ENCODE data around the gene SMYD2. TPM values are rescaled to one million over a fixed set of nuclear protein-coding genes. Genes with fewer than 3 reads are reported as not detected.
"Not testable (repeated sequence)": the region's sequence is repeated elsewhere in the genome, so short reads cannot be mapped to it uniquely, and the experiment has no call there.

The SMYD2 gene
- total RNA-seq, 1 donor from 2014 or later, result 192 TPM

DNA sequence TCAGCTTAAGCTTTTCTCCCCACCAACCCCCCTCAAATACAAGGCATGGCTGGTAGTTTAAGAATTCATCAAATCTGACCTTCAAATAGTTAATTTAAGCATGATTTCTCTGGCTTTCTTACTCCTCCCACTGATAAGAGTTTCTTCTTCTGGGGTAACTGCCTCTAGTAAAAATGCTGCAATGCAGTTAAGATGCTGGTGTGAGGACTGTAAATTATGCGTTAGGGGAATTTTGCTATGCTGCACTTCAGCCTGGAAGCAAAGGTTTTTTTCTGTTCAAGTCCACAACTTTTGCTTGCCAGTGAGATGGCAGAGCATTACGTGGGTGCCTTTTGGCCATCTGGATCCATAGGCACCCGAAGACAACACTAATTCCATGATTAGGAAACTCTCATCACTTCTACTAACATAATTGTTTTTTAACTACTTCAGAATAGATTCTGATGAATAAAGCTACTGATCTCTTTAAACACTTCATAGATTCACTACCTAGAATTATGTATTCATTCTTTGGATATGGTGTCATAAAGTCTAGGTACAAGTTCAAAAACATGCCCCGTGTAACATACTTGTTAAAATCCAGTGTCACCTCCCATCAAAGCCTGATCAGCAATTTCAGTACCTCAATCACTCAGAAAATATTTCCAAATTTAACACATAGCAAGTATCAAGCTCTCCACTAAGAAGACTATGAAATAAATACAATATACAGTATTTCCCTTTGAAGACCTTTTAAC, 8.8 kb upstream of the SMYD2 start:
- DNase-seq (ENCODE audit: low read depth in 2 of 2), result no peak

DNA sequence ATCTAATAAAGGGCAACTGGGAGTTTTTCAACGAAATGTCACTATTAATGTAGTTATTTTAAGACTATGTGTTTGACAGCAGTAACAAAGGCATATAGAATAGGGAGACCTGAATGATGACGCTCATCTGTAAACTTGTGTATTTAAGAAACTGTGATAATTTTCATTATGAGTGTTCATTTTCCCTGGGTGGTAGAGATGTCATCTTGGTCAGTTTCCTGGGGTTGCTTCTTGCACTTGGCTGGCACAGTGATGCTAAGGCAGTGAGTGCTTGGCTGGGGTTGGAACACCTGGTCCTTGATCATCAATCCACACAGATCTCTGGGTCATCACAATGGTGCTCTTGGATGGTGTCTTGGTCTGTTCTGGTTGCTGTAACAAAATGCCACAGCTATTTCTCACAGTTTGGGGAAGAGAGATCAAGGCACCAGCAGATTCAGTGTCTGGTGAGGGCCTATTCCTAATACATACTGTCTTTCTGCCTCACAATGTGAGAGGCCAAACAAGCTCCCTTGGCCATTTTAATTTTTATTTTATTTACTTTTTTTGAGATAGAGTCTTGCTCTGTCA, 7.9 kb upstream of the SMYD2 start:
- DNase-seq (ENCODE audit: low read depth in 2 of 2), result no peak

- DNase-seq (ENCODE audit: low read depth in 2 of 2), result not testable (repeated sequence)
These were observed 5.3 kb upstream of the SMYD2 start for GRCh38 chr1:214275700-214276099.

DNA sequence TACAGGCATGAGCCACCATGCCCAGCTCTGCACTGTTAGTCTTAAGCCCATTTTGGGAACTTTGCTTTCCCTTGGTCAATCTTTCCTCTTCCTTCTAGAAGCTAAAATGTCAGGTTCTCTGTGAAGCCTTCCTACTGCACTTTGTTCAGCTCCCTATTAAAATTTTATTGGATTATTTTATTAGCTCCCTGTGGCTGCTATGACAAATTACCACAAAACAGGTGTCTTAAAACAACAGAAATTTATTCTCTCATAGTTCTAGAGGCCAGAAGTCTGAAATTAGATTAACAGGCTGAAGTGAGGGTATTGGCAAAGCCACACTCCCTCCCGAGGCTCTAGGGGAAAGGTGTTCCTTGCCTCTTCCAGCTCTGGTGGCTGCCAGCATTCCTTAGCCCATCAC, 4.2 kb upstream of the SMYD2 start:
- DNase-seq (ENCODE audit: low read depth in 2 of 2), result no peak

DNA sequence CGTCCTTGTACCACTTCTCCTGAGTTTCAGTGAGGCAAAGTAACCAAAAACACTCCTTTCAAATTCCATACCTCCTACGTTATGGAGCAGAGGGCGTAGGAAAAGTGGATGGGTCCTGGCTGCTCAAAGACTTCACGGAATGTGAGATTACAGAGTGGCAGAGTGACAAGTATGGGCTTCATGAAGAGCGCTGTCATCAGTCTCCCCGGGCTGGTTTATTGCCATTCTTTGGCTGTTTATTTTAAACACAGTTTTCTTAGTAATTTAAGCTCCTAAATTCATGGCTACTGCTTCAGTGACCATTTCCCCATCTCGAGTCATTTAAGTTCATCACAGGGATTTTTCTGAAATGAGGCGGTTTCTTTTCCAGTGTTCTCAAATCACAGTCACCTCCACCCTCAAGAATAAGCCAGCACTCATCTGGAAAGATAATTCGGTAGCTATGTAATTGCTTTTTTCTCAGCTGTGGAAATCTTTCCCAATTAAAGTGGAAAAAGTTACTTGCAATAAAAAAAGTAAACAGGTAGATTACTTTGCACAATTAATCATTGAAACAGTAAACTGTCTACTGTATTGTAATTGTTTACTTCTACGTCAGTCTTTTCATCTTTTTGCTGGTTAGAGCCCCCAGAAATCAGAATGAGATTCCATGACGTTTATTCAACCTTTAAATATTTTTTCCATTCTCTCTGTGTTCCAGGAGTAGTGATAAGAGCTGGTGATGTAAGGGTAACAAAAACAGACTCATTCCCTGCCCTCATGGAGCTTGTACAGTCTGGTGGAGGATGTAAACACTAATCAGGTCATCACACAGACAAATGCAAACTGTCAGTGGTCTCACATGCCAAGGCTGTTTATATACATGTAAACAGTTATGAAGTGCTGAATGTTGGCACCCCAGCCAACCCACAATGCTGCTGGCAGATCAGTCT, 3.0 kb upstream of the SMYD2 start:
- no peak for DNase-seq (ENCODE audit: low read depth in 2 of 2)

GRCh38 chr1:214280386-214281020, 456 bp upstream of the SMYD2 start:
- DNase-seq (ENCODE audit: low read depth in 2 of 2), result peak; percentile 55 to 73

DNA sequence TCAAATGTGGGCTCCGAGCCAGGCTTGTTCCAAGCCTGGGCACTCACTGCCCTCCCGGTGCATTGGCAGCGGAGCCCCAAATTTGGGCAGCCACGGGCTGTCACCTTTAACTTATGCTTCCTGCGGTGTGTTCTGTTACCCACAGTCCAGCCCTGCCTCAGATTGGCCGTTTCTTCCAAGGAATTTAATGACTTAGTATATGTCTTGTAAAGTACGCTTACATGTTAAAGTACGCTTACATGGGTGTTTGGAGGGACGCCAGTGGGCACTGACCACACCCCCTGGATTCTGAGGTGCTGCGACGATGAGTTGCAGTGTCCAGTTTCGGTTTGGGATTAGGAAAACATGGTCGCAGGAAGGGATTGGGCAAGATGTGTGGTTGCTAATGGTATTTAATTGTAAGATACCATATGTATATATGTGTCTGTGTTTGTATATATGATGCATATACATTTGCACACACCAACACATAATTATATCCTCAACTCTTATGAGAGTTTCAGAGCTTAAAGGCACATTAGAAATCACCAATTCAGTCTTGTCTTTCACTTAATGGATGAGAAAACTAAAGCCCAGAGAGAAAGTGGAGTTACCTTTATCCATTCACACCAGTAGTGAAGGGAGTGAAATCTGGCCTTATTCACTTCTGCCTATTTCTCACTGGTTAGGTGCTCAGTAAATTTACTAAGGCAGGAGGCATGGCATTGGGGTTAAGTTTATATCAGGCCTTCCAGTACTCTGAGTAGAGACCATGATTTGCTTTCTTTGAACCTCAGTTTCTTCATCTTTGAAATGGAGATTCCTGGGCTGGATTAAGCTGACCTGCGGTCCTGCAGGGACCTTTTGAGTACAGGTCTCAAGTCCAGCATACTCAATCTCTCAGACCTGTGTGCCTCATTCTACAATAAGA, 1.0 kb downstream of the SMYD2 start:
- peak; percentile 36 to 74 for DNase-seq (ENCODE audit: low read depth in 2 of 2)

GRCh38 chr1:214282630-214283242, 1.8 kb downstream of the SMYD2 start:
- no peak for DNase-seq (ENCODE audit: low read depth in 2 of 2)

GRCh38 chr1:214285610-214286440, 4.9 kb downstream of the SMYD2 start:
- DNase-seq (ENCODE audit: low read depth in 2 of 2), result no peak

DNA sequence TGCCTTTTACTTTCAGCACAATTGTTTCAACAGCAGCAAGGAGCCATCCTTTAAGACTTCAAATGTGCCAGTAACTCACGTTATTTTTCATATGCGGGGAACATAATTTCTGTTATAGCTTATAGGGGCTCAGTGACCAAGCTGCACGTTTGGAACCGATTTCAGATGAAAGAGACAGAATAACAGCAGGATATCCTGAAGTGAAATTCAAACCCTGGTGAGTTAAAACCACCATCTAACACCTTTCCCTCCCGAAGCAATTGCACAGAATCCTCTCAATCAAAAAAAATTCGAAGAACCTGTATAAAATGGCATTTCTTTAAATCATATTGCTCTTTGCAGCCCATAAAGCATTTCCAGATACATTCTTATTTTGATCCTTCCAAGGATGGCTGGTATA, 6.9 kb downstream of the SMYD2 start:
- DNase-seq (ENCODE audit: low read depth in 2 of 2), result no peak

DNA sequence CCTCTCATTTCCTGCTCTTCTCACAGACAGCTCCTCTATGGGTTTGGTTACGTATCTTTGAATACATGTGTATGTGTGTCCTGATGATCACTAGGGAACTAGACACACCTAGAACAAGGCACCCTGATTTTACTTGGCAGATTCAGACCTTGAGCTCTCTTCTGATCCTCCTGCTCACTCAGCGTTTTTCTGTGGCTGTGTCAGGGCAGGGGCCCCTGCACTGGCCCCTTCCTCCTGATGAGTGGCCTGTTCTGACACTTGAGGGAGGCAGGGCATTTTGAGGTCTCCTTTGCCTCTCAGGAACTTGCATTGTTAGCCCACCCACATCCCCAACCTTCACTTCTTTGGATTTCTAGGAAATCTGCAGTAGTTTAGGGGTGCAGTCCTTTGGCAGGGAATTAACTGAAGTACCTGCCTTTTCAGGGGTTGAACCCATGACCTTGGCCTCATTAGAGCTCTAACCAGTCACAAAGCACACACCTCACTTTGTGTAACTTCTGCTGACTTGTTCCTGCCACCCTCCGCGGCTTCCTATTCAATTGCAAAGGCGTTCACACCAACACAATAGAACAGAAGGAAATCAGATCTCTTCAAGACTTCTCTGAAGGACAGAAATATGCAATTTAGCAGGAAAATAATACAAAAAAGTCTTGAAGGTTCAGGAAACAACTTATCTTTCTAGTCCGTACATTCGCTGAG, 8.8 kb downstream of the SMYD2 start:
- DNase-seq (ENCODE audit: low read depth in 2 of 2), result no peak

GRCh38 chr1:214290424-214291037, 9.6 kb downstream of the SMYD2 start:
- DNase-seq (ENCODE audit: low read depth in 2 of 2), result no peak

GRCh38 chr1:214292322-214292721, 11.4 kb downstream of the SMYD2 start:
- no peak for DNase-seq (ENCODE audit: low read depth in 2 of 2)

GRCh38 chr1:214295934-214296333, 15.0 kb downstream of the SMYD2 start:
- peak in 1 of 2 donors; percentile 17 for DNase-seq (ENCODE audit: low read depth in 2 of 2)

DNA sequence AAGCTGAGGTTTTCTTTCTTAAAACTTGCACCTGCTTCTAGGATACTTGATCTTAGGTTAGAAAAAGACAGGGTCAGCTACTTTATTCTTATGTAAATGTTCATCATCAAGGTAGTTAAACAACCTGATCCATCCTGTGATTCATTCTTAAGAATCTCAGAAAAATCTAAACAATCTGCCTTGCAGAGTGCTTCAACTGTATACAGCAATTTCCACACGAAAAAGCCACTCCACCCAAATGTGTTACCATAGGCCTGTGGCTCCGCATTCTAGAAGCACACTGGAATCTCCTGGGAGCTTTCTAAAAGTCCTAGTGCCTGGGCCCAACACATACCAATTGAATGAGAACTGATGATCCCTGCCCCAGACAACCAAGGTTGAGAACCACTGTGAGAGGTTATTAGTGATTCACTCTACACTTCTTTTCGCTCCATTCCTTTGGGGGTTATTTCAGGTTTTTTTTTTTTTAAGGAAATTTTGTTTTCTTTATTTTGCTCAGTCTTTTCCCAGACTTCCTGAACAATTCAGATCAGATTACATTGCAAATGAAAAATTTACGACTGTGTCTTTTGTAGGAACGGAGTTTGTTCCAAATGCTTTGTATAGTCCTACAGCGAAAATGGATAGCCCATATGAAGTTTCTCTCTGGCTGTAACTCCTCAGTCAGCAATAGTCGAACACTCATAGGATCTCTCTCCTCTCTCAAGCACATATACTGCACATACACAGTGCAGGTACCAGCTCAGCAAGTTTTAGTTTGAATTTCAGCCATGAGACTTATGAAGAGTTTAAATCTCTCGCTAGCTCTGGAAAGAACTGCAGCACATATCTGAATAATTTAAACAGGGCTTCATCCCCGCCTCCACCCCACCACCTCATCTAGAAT, 16.1 kb downstream of the SMYD2 start:
- DNase-seq (ENCODE audit: low read depth in 2 of 2), result no peak

- DNase-seq (ENCODE audit: low read depth in 2 of 2), result no peak
These were observed 19.3 kb downstream of the SMYD2 start for GRCh38 chr1:214300149-214300780.

DNA sequence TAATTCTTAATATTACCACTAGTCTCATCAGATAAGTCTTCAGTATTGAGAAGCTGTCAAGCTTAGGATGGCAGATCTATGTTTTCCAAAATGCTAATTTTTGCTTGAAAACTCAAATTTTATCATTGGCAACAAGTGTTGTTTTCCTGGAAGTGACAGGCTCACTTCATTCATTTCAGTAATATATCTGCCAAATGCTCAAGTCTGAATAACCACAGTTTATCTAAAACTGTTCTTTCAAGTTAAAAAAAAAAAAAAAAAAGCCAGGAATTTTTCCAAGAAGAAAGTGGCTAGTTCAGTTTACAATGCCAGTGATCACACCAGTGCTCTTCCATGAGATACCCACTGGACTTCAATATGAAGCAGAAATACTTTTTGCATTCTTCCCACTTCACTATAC, 20.6 kb downstream of the SMYD2 start:
- DNase-seq (ENCODE audit: low read depth in 2 of 2), result no peak
